Activated naive CD4-positive, alpha-beta T cell treated with anti-CD3 and anti-CD28 coated beads, Interleukin-2, amount 50 U/mL, for 16 hours (primary cell): Measurements from ENCODE around the gene JMJD6.
"Not testable (repeated sequence)": the region's sequence is repeated elsewhere in the genome, so short reads cannot be mapped to it uniquely, and the experiment has no call there.

Experiments used
- DNase-seq: peaks from one replicate; pipeline ENCODE4 v3.0.0-alpha.2; 2020

JMJD6 gene

GRCh38 chr17:76716146-76716838, 10.1 kb downstream of the JMJD6 start:
- no peak for DNase-seq

- no peak for DNase-seq
Measured at GRCh38 chr17:76715496-76715830, 10.9 kb downstream of the JMJD6 start.

GRCh38 chr17:76714822-76715495, 11.4 kb downstream of the JMJD6 start:
- DNase-seq, result peak; percentile 77

GRCh38 chr17:76714336-76714735, 12.1 kb downstream of the JMJD6 start:
- no peak for DNase-seq

GRCh38 chr17:76713765-76714164, 12.6 kb downstream of the JMJD6 start:
- DNase-seq, result no peak

GRCh38 chr17:76712321-76712720, 14.1 kb downstream of the JMJD6 start:
- DNase-seq, result not testable (repeated sequence)

GRCh38 chr17:76710863-76711611, 15.4 kb downstream of the JMJD6 start, which contains the start of gene MXRA7:
Gene MXRA7, minus strand, starts transcription at chr17:76710965. Its CDS starts 19 bp downstream, at chr17:76710946.
- DNase-seq, result peak; percentile 58

- DNase-seq, result not testable (repeated sequence)
Measured at GRCh38 chr17:76709951-76710862, 16.2 kb downstream of the JMJD6 start.

- DNase-seq, result no peak
Measured at GRCh38 chr17:76709077-76709950, 17.1 kb downstream of the JMJD6 start.

GRCh38 chr17:76707985-76708807, 18.2 kb downstream of the JMJD6 start:
- no peak for DNase-seq

GRCh38 chr17:76706817-76707216, 19.6 kb downstream of the JMJD6 start:
- DNase-seq, result no peak

GRCh38 chr17:76704805-76705204, 21.6 kb downstream of the JMJD6 start:
- no peak for DNase-seq

GRCh38 chr17:76702941-76703637, 23.3 kb downstream of the JMJD6 start:
- no peak for DNase-seq

GRCh38 chr17:76702076-76702475, 24.3 kb downstream of the JMJD6 start:
- DNase-seq, result no peak

- DNase-seq, result no peak
Measured at GRCh38 chr17:76701471-76701967, 24.9 kb downstream of the JMJD6 start.

- no peak for DNase-seq
Measured at GRCh38 chr17:76700617-76701470, 25.6 kb downstream of the JMJD6 start.

GRCh38 chr17:76700270-76700616, 26.2 kb downstream of the JMJD6 start:
- no peak for DNase-seq

GRCh38 chr17:76698466-76698977, 27.9 kb downstream of the JMJD6 start:
- DNase-seq, result not testable (repeated sequence)
